Globus pallidus (tissue), 1 donor: ENCODE results near the gene CASP6.

Experiments
- DNase-seq: peaks from one replicate; pipeline ENCODE4 v3.0.0-alpha.2; 2015; ENCODE audit warnings: low spot score

CASP6 gene

DNA sequence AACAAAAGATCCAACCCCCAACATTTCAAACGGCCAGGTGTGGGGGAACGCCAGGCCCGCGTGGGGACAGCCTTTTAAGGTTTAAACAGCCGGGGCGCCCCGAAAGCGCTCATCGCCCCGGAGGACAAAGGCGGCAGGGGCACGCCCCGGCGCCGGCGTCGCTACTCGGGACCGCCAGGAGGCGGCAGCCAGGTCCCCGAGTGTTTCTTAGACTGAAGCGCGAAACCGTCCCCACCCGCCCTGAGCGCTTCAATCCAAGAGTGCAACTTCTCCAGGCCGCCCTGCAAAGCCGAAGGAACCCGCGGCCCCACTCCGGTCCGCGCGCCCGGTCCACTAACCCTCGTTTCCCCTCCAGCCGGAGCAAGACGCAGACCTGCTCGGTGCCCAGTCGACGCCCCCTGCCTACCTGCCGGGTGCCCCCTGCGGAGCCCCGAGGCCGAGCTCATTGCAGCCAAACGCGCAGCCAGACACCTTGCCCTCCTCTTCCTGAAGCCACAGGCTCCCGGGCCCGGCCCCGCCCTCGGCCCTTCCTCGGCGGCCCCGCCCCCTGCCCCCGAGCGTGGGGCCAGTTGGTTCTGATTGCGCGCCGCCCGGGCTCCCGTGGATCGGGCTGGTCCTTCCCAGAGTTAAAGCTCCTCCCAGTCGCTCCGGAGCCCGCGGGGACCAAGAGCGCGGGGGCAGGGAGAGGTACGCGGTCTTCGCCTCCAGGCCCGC, at the start of gene CASP6:
Gene CASP6, minus strand, starts transcription at position 496 of the 714 bp plus-strand sequence. Its CDS starts 50 bp downstream, at position 446.
- DNase-seq, result peak; percentile 66

DNA sequence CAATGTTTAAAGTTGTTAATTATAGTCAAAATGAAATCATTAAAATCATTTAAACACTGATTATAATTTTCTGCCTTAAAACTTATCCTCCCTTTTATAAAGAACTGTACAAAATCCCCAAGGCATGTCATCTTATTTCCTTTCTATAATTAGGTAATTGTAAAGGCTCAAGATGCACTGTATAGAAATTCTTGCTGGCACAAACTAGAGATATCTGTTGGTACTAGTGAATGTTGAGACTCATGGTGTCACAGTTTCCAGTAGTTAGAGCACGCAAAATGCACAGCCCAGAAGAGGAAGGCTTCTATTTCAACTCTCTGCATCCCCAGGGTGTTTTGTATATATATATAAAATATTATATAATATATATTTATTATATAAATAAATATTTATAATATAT, 49.3 kb upstream of the CASP6 start:
- DNase-seq, result no peak

DNA sequence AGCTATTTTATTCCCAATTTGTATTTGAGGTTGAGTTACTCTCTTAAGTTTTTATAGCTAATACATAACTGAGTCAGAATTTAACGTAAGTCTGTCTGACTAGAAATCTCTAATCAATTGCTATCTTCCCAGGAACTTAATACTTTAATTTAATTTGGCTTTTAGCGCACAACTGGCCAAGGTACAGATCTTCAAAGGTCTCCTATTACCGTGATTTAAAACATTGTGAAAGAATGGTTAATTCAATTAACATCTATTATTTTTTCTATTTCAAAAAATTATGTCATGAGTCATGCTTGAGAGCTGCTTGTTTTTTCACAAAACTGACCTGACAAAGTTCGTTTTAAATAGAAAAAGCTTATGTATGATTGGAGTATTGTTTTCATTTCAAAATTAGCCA, 48.6 kb upstream of the CASP6 start:
- DNase-seq, result no peak

DNA sequence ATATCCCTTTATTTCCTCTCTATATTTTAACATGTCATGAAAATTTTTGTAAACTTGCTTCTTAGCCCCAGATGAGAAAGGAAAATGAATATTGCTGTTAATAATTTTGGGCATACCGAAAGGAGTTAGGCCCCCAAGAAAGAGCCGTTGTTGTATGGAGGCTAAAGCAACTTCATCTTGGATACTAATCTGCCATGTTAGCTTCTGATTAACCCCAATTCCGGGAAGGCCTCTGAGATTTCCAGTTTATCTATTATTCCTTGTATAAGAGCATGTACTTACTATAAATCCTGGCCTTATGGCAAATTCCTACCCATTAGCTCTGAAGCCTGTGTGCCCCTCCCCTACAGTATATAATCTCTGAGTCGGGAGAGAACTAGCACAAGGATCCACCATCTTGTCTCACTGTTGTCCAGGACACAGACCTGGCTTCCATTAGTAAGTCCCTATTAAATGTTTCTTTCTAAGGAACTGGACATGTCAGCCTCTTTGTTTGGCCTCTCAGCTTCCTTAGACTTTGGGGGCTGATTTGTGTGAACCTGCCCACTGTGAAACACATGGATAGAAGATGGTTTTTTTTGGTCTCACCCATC, 47.5 kb upstream of the CASP6 start:
- no peak for DNase-seq

DNA sequence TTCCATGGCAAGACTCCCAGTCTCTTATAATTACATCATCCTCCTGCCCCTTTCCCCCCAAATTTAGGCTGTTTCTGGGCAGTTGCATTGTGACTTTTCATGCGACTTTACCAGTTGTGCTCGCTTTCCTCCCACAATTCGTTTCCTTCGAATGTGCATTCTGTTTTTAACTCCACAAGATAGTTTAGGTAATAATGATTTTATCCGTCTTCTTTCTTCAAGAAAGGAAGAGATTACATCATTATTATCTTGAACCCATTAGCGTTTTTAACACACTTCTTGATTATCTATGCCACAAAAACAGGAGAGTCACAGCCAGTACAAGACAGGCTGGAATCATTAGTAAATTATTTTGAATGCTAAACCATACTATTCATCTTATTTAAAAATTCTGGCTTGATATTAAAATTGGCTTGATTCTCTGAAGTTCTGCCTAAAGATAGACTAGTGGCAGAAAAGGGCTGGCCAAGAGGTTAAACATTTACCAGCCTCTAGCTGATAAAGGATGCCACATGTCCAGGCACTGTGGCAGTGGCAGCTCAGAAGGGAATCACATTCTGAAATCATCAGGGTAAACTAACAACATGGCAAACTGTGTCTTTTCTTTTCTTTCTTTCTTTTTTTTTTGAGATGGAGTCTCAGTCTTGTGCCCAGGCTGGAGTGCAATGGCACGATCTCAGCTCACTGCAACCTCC, 46.3 kb upstream of the CASP6 start:
- no peak for DNase-seq

DNA sequence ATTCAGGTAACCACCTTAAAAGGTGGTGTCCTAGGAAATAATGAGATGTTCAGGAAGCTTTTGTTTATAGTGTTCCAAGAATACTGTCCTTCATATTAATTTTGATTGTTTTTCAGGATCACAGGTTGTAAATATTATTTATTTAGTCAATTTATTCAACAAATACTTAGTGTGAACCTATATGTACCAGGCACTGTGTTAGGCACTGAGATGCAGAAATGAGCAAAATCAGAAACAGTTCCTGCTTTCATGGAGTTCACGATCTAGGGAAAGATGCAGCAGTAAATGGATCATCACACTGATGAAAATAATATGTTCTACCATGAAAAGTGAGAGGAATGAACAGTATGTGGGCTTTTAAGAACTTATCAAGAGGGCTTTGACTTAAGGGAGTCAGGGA, 44.9 kb upstream of the CASP6 start:
- no peak for DNase-seq

DNA sequence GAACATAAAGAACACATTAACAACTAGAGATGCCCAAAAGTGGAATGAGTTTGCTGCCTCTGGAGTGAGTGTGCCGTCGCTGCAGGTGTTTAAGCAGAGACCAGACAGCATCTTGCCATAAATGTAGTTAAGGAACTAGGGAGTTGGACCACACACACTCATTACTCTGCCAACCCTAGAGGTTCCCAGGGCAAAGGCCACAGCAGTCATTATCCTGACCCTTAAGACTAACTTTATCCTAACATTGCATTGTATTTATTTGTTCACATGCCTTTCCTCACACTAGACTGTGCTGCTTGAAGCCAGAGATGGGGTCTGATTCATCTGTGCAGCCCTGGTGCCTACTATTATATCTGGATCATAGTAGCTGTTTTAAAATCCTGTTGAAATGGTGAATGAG, 43.5 kb upstream of the CASP6 start:
- DNase-seq, result no peak

DNA sequence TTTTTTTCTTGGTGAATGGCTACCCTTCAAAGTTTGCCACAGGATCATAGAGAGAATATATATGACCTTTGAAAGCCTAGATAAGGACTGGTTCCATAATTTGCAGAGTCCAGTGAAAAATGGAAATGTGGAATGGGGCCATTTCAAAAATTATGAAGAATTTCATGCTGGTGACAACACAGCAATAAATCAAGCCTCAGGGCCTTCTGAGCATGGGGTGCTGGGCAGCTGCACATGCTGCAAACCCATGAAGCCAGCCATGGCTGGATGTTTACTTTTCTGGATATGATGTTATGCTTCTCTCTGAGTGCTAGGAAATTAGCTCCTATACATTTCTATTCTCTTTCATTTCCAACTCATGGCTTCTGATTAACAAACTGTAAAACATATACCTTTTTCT, 42.6 kb upstream of the CASP6 start:
- DNase-seq, result no peak

DNA sequence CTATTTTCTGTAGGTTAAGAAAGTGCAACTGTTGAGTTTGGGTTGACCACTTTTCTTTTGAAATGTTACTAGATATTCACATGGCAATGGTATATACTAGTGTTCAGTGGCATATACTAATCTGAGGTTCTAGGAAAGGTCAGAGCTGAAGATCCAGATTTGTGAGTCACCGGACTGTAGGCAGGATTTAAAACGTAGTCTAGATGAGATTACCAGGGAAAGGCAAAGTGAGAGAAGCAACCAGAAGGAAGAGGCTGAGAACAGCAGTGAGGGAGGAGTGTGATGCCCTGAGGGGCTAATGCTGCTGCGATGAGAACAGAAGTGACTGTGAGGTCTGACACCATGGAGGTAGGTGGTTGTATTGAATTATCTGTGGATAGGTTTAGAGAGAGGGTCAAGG, 36.3 kb upstream of the CASP6 start:
- no peak for DNase-seq

DNA sequence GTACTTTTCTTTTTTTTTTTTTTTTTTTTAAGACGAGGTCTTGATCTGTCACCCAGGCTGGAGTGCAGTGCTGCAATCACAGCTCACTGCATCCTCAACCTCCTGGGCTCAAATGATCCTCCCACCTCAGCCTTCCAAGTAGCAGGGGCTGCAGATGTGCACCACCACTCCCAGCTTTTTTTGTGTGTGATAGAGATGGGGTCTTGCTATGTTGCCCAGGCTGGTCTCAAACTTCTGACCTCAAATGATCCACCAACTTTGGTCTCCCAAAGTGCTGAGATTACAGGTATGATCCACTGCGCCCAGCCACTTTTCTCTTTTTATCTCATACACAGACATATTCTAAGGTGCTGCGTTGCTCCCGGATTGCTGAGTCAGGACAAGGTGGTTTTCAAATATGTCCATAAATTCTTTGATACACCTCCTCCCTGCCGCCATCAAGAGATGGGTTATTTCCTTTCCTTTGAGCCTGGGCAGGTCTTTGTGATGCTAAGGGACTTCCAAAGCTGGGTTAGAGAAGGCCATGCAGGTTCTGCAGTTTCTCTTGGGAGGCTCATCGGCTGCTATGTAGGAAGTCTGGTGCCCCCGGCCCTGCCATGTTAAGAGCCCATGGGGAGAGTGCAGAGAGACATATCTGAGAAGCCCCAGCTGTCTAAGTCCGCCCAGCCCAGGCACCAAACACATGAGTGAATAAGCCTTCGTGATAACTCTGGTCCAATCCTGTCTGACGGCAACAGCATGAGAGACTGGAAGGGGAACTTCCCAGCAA, 35.0 kb upstream of the CASP6 start:
- no peak for DNase-seq

DNA sequence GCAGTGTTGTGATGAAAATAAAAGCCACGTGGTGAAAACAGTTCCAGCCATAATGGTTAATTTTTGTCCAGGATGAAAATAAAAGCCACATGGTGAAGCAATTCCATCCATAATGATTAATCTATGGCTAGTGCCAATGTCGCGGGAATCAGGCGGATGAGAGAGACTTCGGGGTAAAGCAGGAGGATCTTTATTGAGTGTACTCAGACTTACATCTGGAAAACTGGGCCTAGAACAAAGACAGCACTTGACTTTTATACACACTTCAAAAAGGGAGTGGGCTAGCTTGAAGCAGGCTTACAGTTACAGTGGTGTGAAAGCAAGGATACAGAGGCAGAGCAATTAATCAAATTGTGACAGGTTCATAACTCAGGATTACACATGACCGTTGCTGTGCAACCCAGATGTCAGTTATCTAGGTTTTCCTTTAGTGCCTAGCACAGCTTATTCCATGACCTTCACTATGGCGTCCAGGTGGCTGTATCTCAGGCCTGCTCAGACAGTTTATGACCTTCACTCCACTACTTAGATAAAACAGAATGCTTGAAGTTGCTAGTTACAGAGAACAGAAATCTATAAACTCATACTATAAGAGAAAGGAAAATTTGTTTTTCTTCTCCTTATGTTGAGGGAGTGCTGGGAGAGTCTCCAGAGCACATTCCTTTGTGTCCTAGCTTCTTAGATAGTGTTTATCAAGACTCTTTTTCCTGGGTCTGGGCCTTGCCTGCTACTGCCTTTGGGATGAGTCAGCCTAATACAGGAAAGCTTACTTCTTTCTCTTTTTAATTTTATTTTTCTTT, 32.5 kb upstream of the CASP6 start:
- DNase-seq, result no peak

DNA sequence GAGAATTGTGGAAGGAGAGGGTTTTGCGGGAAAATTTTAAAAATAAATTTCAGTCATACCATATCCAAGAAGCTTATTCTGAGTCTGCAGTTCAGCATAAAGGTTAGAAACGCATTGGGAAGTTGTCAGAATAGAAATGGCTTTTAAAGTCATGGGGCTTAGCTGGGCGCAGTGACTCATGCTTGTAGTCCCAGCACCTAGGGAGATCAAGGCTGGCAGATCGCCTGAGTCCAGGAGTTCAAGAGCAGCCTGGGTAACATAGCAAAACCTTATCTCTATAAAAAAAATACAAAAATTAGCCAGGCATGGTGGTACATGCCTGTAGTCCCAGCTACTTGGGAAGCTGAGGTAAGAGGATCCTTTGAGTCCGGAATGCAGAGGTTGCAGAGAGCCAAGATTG, 30.5 kb upstream of the CASP6 start:
- DNase-seq, result no peak

DNA sequence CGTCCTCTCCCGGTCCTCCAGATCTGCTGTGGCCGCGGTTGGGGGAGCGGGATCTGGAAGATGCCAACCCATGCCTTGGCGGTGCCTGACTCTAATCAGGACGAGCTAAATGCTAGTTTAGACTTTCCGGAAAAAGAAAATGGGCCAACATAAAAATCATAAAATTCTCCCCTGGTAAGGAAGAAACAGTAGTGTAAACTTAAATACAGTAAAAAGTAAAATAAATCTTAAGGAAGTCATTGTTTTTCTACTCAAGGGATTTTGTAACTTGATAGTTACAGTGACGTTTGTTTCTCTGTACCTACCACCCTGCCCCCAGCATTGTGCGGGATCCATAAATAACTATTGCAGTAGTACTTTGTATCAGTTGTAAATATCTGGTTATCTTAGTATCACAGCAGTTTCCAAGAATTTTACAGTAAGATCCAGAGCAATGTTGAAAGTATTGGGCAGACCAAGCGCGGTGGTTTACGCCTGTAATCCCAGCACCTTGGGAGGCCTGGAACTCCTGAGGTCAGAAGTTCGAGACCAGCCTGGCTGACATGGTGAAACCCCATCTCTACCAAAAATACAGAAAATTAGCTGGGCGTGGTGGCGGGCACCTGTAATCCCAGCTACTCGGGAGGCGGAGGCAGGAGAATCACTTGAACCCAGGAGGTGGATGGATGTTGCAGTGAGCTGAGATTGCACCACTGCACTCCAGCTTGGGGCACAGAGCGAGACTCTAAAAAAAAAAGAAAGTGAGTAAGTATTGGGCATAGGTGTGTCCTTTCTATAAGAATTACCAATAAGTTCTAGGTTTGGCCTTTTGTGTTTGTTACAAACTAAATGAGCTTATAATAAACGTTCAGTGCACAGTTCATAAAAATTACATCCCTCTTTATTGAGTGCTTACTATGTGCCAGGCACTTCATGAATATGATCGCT, 27.6 kb upstream of the CASP6 start:
- no peak for DNase-seq

DNA sequence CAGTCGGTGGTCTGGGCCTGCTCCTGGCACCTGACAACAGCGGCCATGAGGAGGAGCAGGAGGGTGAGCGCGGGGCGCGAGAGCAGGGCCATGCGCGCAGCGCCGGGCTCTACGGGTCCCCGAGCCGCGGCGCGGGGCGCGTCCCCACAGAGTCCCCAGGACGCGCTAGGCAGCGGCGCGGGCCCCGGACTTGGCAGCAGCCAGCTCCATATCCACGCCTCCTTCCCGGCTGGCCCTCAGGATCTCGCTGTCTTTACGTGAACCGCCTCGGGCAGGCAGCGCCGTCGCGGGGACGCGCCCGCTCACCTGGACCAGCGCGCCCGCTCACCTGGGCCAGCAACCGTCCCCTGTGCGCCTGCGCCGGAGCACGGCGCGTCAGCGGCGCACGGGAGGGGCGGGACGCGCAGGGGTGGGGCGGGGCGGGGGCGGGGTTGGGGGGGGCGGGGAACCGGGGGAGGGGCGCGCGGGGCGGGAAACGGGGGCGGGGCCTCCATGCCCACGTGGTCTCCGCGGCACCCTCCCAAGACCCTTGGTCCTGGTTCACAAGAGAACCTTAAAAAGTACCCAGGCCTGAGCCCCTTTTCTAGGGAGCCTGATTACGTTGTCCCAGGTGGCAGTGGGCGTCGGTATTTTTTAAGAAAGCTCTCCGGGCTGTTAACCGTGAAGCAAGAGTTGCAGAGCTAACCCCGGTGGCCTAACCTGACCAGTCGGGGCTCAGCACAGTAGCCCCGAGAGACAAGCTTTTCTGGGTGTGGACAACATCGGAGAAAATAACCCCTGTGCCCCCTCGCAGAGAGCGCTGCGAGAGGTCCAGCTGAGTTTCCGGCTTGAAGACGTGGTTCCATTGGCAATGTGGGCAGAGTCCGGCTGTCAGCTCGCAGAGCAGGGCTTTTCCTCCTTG, 26.7 kb upstream of the CASP6 start, which contains the start of gene PLA2G12A:
Gene PLA2G12A, minus strand, starts transcription at position 353 of the 901 bp plus-strand sequence. Its CDS starts 261 bp downstream, at position 92.
- peak; percentile 66 for DNase-seq

DNA sequence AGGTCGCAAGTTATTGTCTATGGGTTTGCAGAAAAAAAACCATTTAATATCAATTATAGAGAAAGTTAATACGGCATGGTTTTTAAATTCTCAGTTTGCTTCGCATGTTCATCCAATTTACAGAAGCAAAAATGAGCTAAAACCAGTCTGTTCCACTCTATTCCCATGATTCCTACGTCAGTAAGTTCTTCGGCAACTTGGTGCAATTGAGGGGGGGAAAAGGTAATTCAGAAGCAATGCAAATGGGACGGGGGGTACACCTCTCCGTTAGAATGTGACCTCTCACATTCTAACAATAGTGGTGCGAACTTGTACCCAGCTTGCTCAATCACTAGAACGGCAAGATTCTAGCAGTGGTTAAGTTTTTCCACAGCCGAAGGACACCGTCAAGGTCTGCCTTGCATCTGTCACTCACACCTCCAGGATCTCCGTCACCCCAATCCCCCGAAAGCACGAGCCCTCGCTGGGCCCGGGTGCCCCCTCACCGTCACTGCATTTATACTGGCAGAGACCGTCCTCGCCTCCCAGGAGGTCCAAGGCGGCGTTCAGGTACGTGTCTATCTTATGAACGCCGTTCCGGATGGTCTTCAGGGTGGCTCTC, 26.0 kb upstream of the CASP6 start:
- DNase-seq, result peak; percentile 8

DNA sequence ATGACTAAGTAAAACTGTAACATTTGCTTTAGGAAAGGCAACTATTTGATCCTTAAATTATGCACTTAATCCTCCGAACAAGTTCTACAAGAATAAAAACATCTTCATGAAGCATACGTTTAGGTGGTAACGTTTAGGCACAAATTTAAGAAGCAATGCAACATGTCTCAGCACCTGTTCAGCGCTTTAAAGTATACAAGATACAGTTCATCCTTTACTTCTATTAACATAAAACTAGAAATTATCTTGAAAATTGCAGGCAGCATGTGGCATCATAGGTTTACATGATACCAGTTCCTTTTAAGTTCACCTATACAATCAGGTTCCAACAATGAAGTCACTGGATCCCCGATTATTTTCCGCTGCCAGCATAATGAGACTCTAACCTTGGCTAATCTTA, 25.1 kb upstream of the CASP6 start:
- DNase-seq, result no peak

DNA sequence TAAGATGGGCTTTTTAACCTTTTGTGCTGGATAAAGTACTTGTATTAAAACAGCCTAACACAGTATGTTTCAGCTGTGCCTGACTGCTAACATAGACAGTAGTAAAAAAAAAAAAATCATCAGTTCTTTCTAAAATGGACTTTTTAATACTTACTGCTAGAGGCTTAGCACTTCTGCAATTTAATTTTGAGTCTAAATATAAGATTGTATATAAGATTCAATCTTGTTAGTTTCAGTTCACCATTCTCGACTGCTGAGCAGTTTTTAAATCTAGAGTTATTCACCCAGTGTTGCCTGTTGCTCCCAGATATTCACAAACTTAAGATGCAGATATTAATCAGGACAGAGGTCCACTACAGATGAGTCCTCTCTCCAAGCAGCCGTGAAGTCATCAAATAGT, 19.9 kb upstream of the CASP6 start:
- no peak for DNase-seq

DNA sequence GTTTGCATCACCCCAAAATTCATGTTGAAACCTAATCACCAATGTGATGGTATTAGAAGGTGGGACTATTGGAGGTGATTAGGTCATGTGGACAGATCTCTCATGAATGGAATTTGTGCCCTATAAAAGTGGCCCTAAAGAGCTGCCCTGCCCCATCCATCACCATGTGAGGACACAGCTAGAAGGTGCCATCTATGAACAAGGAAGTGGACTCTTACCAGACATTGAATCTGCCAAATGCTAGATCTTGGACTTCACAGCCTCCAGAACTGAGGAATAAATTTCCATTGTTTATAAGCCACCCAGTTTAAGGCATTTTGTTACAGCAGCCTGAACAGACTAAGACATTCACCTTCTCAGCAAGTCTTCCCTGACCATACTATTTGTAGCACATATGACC, 19.1 kb upstream of the CASP6 start:
- DNase-seq, result no peak

DNA sequence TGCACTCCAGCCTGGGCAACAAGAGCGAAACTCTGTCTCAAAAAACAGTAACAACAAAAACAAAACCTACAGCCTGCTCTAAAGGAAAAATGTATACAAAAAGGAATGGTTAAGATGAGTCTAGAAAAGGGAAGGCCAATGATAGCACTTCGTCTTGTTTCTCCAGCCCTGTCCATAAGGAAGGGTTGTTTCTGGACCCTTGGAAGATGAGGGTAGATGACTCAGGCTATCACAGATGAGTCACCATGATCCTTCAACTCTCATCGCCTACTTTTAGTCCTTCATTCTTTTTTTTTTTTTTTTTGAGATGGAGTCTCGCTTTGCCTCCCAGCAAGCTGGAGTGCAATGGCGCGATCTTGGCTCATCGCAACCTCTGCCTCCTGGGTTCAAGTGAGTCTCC, 17.8 kb upstream of the CASP6 start:
- DNase-seq, result no peak
